BE2C (cell line): ENCODE results near the gene GPR26.

ENCODE experiments used
- DNase-seq: peaks from one replicate; pipeline ENCODE4 v3.0.0-alpha.2; 2020
- H3K27me3 ChIP-seq: fragments of 250-450 bp; sonication (Bioruptor Pico); 2 replicates; pipeline ENCODE4 v1.5.1; 2020; ENCODE audit warnings: mild to moderate bottlenecking
- H3K36me3 ChIP-seq: fragments of 250-450 bp; sonication (Bioruptor Pico); 2 replicates; pipeline ENCODE4 v1.5.1; 2020; ENCODE audit warnings: mild to moderate bottlenecking
- H3K4me1 ChIP-seq: fragments of 250-450 bp; sonication (Bioruptor Pico); 2 replicates; pipeline ENCODE4 v1.5.1; 2020
- H3K4me3 ChIP-seq: 2 replicates; pipeline ENCODE4 v1.5.1; 2011; ENCODE audit warnings: low read depth, low read length
- H3K9me3 ChIP-seq: fragments of 250-450 bp; sonication (Bioruptor Pico); 2 replicates; pipeline ENCODE4 v1.5.1; 2020
- CTCF ChIP-seq: IDR thresholded peaks from 2 replicates; pipeline ENCODE4 v1.5.1; 2012; ENCODE audit warnings: mild to moderate bottlenecking, low read depth, low read length

Gene GPR26

GRCh38 chr10:123621916-123622315, 44.2 kb upstream of the GPR26 start:
- Histone ChIP-seq H3K36me3 (no peaks in the 10 kb centered on the region), H3K27me3 (peaks cover 4% of the 10 kb centered on the region; the same call in 1 of the 2 replicates), H3K4me3 (no peak overlapping the region), H3K9me3 (no peaks in the 10 kb centered on the region), H3K4me1 (no peaks in the 10 kb centered on the region)
- no peak for TF ChIP-seq CTCF
- no peak for DNase-seq

- DNase-seq = no peak
- H3K4me3 ChIP-seq = no peak overlapping the region
- peaks cover 4% of the 10 kb centered on the region; the same call in 1 of the 2 replicates for H3K27me3 ChIP-seq
- no peak for TF ChIP-seq CTCF
- no peaks in the 10 kb centered on the region for H3K36me3 ChIP-seq
- no peaks in the 10 kb centered on the region for H3K9me3 ChIP-seq
- no peaks in the 10 kb centered on the region for H3K4me1 ChIP-seq
These were observed 43.8 kb upstream of the GPR26 start for GRCh38 chr10:123622381-123622780.

- DNase-seq = no peak
- H3K9me3 ChIP-seq = no peaks in the 10 kb centered on the region
- peaks cover 4% of the 10 kb centered on the region; the same call in 1 of the 2 replicates for H3K27me3 ChIP-seq
- no peaks in the 10 kb centered on the region for H3K36me3 ChIP-seq
- H3K4me3 ChIP-seq = no peak overlapping the region
- no peaks in the 10 kb centered on the region for H3K4me1 ChIP-seq
- TF ChIP-seq CTCF = no peak
These were observed 42.1 kb upstream of the GPR26 start for GRCh38 chr10:123624086-123624485.

GRCh38 chr10:123633106-123633505, 33.0 kb upstream of the GPR26 start:
- Histone ChIP-seq H3K27me3 (no peaks in the 10 kb centered on the region), H3K4me3 (no peak overlapping the region), H3K4me1 (no peaks in the 10 kb centered on the region), H3K9me3 (no peaks in the 10 kb centered on the region), H3K36me3 (no peaks in the 10 kb centered on the region)
- DNase-seq = no peak
- no peak for TF ChIP-seq CTCF

- no peaks in the 10 kb centered on the region for H3K27me3 ChIP-seq
- no peaks in the 10 kb centered on the region for H3K9me3 ChIP-seq
- no peak overlapping the region for H3K4me3 ChIP-seq
- no peaks in the 10 kb centered on the region for H3K36me3 ChIP-seq
- no peaks in the 10 kb centered on the region for H3K4me1 ChIP-seq
- no peak for TF ChIP-seq CTCF
- DNase-seq = no peak
These were observed 32.5 kb upstream of the GPR26 start for GRCh38 chr10:123633636-123634035.

GRCh38 chr10:123634221-123634620, 31.9 kb upstream of the GPR26 start:
- no peak overlapping the region for H3K4me3 ChIP-seq
- no peaks in the 10 kb centered on the region for H3K27me3 ChIP-seq
- TF ChIP-seq CTCF = no peak
- no peaks in the 10 kb centered on the region for H3K4me1 ChIP-seq
- no peaks in the 10 kb centered on the region for H3K36me3 ChIP-seq
- H3K9me3 ChIP-seq = no peaks in the 10 kb centered on the region
- DNase-seq = no peak
